GM23248 (cell line): ENCODE measurements around the gene KRTAP10-3. TPM values are rescaled to one million over a fixed set of nuclear protein-coding genes. Genes with fewer than 3 reads are reported as not detected.

Experiments
- DNase-seq: peaks from one replicate; pipeline ENCODE4 v3.0.0-alpha.2; 2015
- H2AFZ ChIP-seq: fragments of 200-600 bp; sonication (generic); 2 replicates; pipeline ENCODE4 v1.6.1; 2016; ENCODE audit warnings: antibody characterized with exemption
- H3F3A ChIP-seq: fragments of 200-600 bp; sonication (generic); 2 replicates; pipeline ENCODE4 v1.6.1; 2016; ENCODE audit warnings: mild to moderate bottlenecking, antibody characterized with exemption, mixed run types; ENCODE audit not compliant: insufficient read depth
- H3K27ac ChIP-seq: fragments of 200-600 bp; sonication (generic); 2 replicates; pipeline ENCODE4 v1.5.1; 2016; ENCODE audit warnings: mild to moderate bottlenecking
- H3K27me3 ChIP-seq: fragments of 200-600 bp; sonication (generic); replicated peaks from 2 replicates; pipeline ENCODE4 v1.6.1; 2016; ENCODE audit warnings: mild to moderate bottlenecking; ENCODE audit not compliant: insufficient read depth
- H3K36me3 ChIP-seq: fragments of 200-600 bp; sonication (generic); 2 replicates; pipeline ENCODE4 v1.6.1; 2016; ENCODE audit warnings: low read depth, mild to moderate bottlenecking
- H3K4me1 ChIP-seq: fragments of 200-600 bp; sonication (generic); 2 replicates; pipeline ENCODE4 v1.6.1; 2016; ENCODE audit warnings: mild to moderate bottlenecking; ENCODE audit not compliant: insufficient read depth
- H3K4me2 ChIP-seq: fragments of 200-600 bp; sonication (generic); one replicate; pipeline ENCODE4 v1.6.1; 2016; ENCODE audit warnings: mild to moderate bottlenecking; ENCODE audit not compliant: unreplicated experiment
- H3K4me3 ChIP-seq: fragments of 200-600 bp; sonication (generic); 2 replicates; pipeline ENCODE4 v1.5.1; 2016; ENCODE audit warnings: mild to moderate bottlenecking
- H3K79me2 ChIP-seq: fragments of 200-600 bp; sonication (generic); 2 replicates; pipeline ENCODE4 v1.6.1; 2016; ENCODE audit warnings: mild to moderate bottlenecking; ENCODE audit not compliant: insufficient read depth
- H3K9ac ChIP-seq: fragments of 200-600 bp; sonication (generic); 2 replicates; pipeline ENCODE4 v1.6.1; 2016; ENCODE audit warnings: mild to moderate bottlenecking
- H3K9me2 ChIP-seq: fragments of 200-600 bp; sonication (generic); 2 replicates; pipeline ENCODE4 v1.6.1; 2016; ENCODE audit warnings: mixed run types, mild to moderate bottlenecking, moderate library complexity; ENCODE audit not compliant: insufficient read depth
- H3K9me3 ChIP-seq: fragments of 200-600 bp; sonication (generic); one replicate; pipeline ENCODE4 v1.6.1; 2017; ENCODE audit warnings: low read depth
- H4K20me1 ChIP-seq: fragments of 200-600 bp; sonication (generic); 2 replicates; pipeline ENCODE4 v1.6.0; 2016; ENCODE audit not compliant: insufficient read depth
- EZH2 ChIP-seq: fragments of 200-600 bp; sonication (generic); IDR thresholded peaks from 2 replicates; pipeline ENCODE4 v1.6.1; 2018; ENCODE audit warnings: antibody characterized with exemption, mild to moderate bottlenecking; ENCODE audit not compliant: insufficient read depth, poor library complexity, severe bottlenecking
- EZH2phosphoT487 ChIP-seq: fragments of 200-600 bp; sonication (generic); IDR thresholded peaks from 2 replicates; pipeline ENCODE4 v1.6.1; 2018; ENCODE audit warnings: antibody characterized with exemption, moderate library complexity, mild to moderate bottlenecking, low read depth; ENCODE audit not compliant: insufficient read depth
- WGBS, 2 experiments: methylation state at CpG; one replicate each; pipeline ENCODE4 v1.1.6; 2015 to 2017; ENCODE audit warnings: low lambda C conversion rate in 2 of 2, low coverage in 1 of 2; ENCODE audit errors: missing lambda C conversion rate in 2 of 2; 5-methylcytosine and 5-hydroxymethylcytosine counted together
- in situ Hi-C: fragments of 300-500 bp; cut with MboI; formaldehyde crosslinking; loops from 2 replicates; pipeline ENCODE4 v1.15.0; 2020
- polyA plus RNA-seq: library from polyadenylated mRNA; unstranded; fragments of >200 nt; fragmentation: Nextera tagmentation; extraction: Ambion mirVana; gene quantifications from 2 replicates; pipeline ENCODE4 v1.2.1, GENCODE V29; 2016
- total RNA-seq: library from RNA; depleted of rRNA; stranded (reverse); fragments of >200 nt; shearing (Covaris generic); gene quantifications from 2 replicates; pipeline ENCODE4 v1.2.3, GENCODE V29; 2014

Gene KRTAP10-3
- total and polyA plus RNA-seq, 2 experiments from 2014 or later: not detected

GRCh38 chr21:44534688-44535087 lies 23.9 kb downstream of the KRTAP10-3 start:
- Histone ChIP-seq H4K20me1 (no peaks in the 10 kb centered on the region), H3K27ac (no peak overlapping the region), H3K9me2 (no peaks in the 10 kb centered on the region), H3K36me3 (no peaks in the 10 kb centered on the region), H3K9me3 (no peaks in the 10 kb centered on the region), H3K4me2 (no peak overlapping the region), H3K4me1 (no peaks in the 10 kb centered on the region), H2AFZ (no peak overlapping the region), H3K9ac (no peak overlapping the region), H3K4me3 (no peak overlapping the region), H3F3A (no peaks in the 10 kb centered on the region), H3K79me2 (no peaks in the 10 kb centered on the region), H3K27me3 (no peaks in the 10 kb centered on the region)
- DNase-seq: no peak
- 87 to 88% methylated on average over 6 of the region's 6 CpGs for WGBS, 2 experiments
- TF ChIP-seq EZH2phosphoT487 (no peak), EZH2 (no peak)
- in situ Hi-C loops: no loop called here

GRCh38 chr21:44533891-44534627 lies 24.5 kb downstream of the KRTAP10-3 start:
- no peaks in the 10 kb centered on the region for H3K9me3 ChIP-seq
- H4K20me1 ChIP-seq: no peaks in the 10 kb centered on the region
- no peaks in the 10 kb centered on the region for H3K4me1 ChIP-seq
- no peak for DNase-seq
- H3K79me2 ChIP-seq: no peaks in the 10 kb centered on the region
- no peak overlapping the region for H3K4me2 ChIP-seq
- in situ Hi-C loops: no loop called here
- no peak overlapping the region for H2AFZ ChIP-seq
- no peak for TF ChIP-seq EZH2
- TF ChIP-seq EZH2phosphoT487: no peak
- no peak overlapping the region for H3K4me3 ChIP-seq
- H3K27ac ChIP-seq: no peak overlapping the region
- no peaks in the 10 kb centered on the region for H3K36me3 ChIP-seq
- H3F3A ChIP-seq: no peaks in the 10 kb centered on the region
- WGBS, 2 experiments: 74 to 75% methylated on average over 7 to 21 of the region's 21 CpGs
- no peak overlapping the region for H3K9ac ChIP-seq
- no peaks in the 10 kb centered on the region for H3K9me2 ChIP-seq
- H3K27me3 ChIP-seq: no peaks in the 10 kb centered on the region

- Histone ChIP-seq H3F3A (no peaks in the 10 kb centered on the region), H3K36me3 (no peaks in the 10 kb centered on the region), H3K9me3 (no peaks in the 10 kb centered on the region), H3K79me2 (no peaks in the 10 kb centered on the region), H3K27ac (no peak overlapping the region), H3K9me2 (no peaks in the 10 kb centered on the region), H3K9ac (no peak overlapping the region), H2AFZ (no peak overlapping the region), H4K20me1 (no peaks in the 10 kb centered on the region), H3K4me1 (no peaks in the 10 kb centered on the region), H3K27me3 (no peaks in the 10 kb centered on the region), H3K4me2 (no peak overlapping the region), H3K4me3 (no peak overlapping the region)
- in situ Hi-C loops: no loop called here
- TF ChIP-seq EZH2 (no peak), EZH2phosphoT487 (no peak)
- WGBS, 2 experiments: 73 to 75% methylated on average over 36 to 37 of the region's 37 CpGs
- DNase-seq: no peak
Measured at GRCh38 chr21:44533121-44533890, 25.3 kb downstream of the KRTAP10-3 start.

- Histone ChIP-seq H2AFZ (no peak overlapping the region), H3K4me3 (no peak overlapping the region), H3K27ac (no peak overlapping the region), H3K4me1 (no peaks in the 10 kb centered on the region), H3K9me3 (no peaks in the 10 kb centered on the region), H3K36me3 (no peaks in the 10 kb centered on the region), H3K9me2 (no peaks in the 10 kb centered on the region), H3K27me3 (no peaks in the 10 kb centered on the region), H3K4me2 (no peak overlapping the region), H3F3A (no peaks in the 10 kb centered on the region), H3K79me2 (no peaks in the 10 kb centered on the region), H3K9ac (no peak overlapping the region), H4K20me1 (no peaks in the 10 kb centered on the region)
- 71 to 75% methylated on average over 16 of the region's 16 CpGs for WGBS, 2 experiments
- TF ChIP-seq EZH2: no peak
- TF ChIP-seq EZH2phosphoT487: no peak
- in situ Hi-C loops: no loop called here
- no peak for DNase-seq
Measured at GRCh38 chr21:44532712-44533111, 25.9 kb downstream of the KRTAP10-3 start.
